ENCODE measurements around the gene ANKRD33B. TPM values are rescaled to one million over a fixed set of nuclear protein-coding genes. Genes with fewer than 3 reads are reported as not detected.

Gene ANKRD33B
- polyA plus RNA-seq, 1 experiment: 4.8 TPM

- ChIA-PET POLR2A (interaction anchor here (0.6 kb wide), 1 partner anchor 229 kb away, joined by 3 read pairs; no protein-coding TSS in a partner anchor), CTCF (no interaction called here)
Observed at GRCh38 chr5:10680876-10681481, 117.1 kb downstream of the ANKRD33B start.

GRCh38 chr5:10681731-10682679 lies 118.1 kb downstream of the ANKRD33B start:
- no peak overlapping the region for H3K27ac ChIP-seq (ENCODE audit: low read depth, low read length)
- no peaks in the 10 kb centered on the region; the same call in 1 of the 2 replicates for H3K9me3 ChIP-seq (ENCODE audit: control insufficient read depth, insufficient read depth, low read length)
- no peaks in the 10 kb centered on the region for H3K27me3 ChIP-seq (ENCODE audit: control insufficient read depth, insufficient read depth, low read length)
- no peak for DNase-seq (ENCODE audit: low read depth, low spot score)
- ChIA-PET POLR2A (interaction anchor here (0.6 kb wide), 1 partner anchor 230 kb away, joined by 3 read pairs; no protein-coding TSS in a partner anchor), CTCF (no interaction called here)
- no peak overlapping the region for H3K4me3 ChIP-seq (ENCODE audit: low read depth, low read length)
- no peak for TF ChIP-seq CTCF (IDR thresholded peaks at IDR 0.05; ENCODE audit: low read depth, low read length)

More at GRCh38 chr5:10680876-10681481, 117.1 kb downstream of the ANKRD33B start:
- DNase-seq (ENCODE audit: low read depth, low spot score): no peak
- H3K27me3 ChIP-seq (ENCODE audit: control insufficient read depth, insufficient read depth, low read length): no peaks in the 10 kb centered on the region
- no peak for TF ChIP-seq CTCF (IDR thresholded peaks at IDR 0.05; ENCODE audit: low read depth, low read length)
- H3K4me3 ChIP-seq (ENCODE audit: low read depth, low read length): no peak overlapping the region
- no peak overlapping the region for H3K27ac ChIP-seq (ENCODE audit: low read depth, low read length)
- H3K9me3 ChIP-seq (ENCODE audit: control insufficient read depth, insufficient read depth, low read length): no peaks in the 10 kb centered on the region; the same call in 1 of the 2 replicates

GRCh38 chr5:10682801-10683525 lies 119.1 kb downstream of the ANKRD33B start:
- H3K27me3 ChIP-seq (ENCODE audit: control insufficient read depth, insufficient read depth, low read length): no peaks in the 10 kb centered on the region
- ChIA-PET POLR2A (no interaction called here), CTCF (no interaction called here)
- H3K27ac ChIP-seq (ENCODE audit: low read depth, low read length): no peak overlapping the region
- no peaks in the 10 kb centered on the region; the same call in 1 of the 2 replicates for H3K9me3 ChIP-seq (ENCODE audit: control insufficient read depth, insufficient read depth, low read length)
- H3K4me3 ChIP-seq (ENCODE audit: low read depth, low read length): no peak overlapping the region
- TF ChIP-seq CTCF (IDR thresholded peaks at IDR 0.05; ENCODE audit: low read depth, low read length): no peak
- no peak for DNase-seq (ENCODE audit: low read depth, low spot score)

GRCh38 chr5:10684303-10685086 lies 120.6 kb downstream of the ANKRD33B start:
- H3K27ac ChIP-seq (ENCODE audit: low read depth, low read length): no peak overlapping the region
- peaks cover 3% of the 10 kb centered on the region; the same call in 1 of the 2 replicates for H3K9me3 ChIP-seq (ENCODE audit: control insufficient read depth, insufficient read depth, low read length)
- TF ChIP-seq CTCF (IDR thresholded peaks at IDR 0.05; ENCODE audit: low read depth, low read length): no peak
- H3K4me3 ChIP-seq (ENCODE audit: low read depth, low read length): no peak overlapping the region
- H3K27me3 ChIP-seq (ENCODE audit: control insufficient read depth, insufficient read depth, low read length): no peaks in the 10 kb centered on the region
- ChIA-PET CTCF (interaction anchor here (0.6 to 2.0 kb wide), 4 partner anchors 172 to 459 kb away, joined by 3 to 8 read pairs (median 3); no protein-coding TSS in a partner anchor), POLR2A (no interaction called here)
- no peak for DNase-seq (ENCODE audit: low read depth, low spot score)

Data from AG04450 (cell line).